Measurements from ENCODE around the gene MAB21L4.

The MAB21L4 gene

DNA sequence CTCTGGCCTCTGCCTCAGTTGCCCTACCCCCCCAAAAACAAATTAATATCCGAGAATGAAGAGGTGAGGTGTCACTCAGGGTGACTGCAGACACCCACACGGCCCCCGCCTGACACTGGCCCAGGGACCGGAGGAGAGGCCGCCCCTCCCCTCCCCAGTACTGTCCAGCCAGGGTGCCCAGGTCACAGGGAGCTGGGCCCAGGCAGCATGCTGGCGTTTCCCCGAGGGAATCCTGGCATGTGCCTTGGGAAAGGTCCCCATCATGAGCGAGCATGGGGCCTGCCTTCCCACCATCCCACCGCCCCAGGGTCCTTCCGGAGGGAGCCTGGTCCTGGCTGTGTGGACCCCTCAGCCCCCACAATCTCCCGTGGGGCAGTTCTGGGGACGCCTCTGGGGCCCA, 3.0 kb downstream of the MAB21L4 start:
- no peak for DNase-seq

DNA sequence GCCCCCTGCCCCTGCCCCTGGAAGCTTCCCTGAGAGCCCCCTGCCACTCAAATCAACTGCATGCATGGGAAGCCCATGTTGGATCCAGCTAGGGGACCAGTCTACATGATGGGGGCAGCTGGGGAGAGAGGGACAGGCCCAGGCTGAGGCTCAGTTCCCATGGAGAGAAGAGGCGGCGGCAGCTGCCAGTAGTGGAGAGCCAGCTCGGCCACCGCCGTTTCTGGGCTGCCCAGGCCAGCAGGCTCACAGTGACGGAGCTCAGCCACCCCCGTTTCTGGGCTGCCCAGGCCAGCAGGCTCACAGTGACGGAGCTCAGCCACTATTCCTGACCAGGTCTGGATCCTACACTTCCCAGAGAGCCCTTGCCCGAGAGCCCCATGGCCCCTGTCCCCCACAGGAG, 3.6 kb downstream of the MAB21L4 start:
- no peak for DNase-seq

DNA sequence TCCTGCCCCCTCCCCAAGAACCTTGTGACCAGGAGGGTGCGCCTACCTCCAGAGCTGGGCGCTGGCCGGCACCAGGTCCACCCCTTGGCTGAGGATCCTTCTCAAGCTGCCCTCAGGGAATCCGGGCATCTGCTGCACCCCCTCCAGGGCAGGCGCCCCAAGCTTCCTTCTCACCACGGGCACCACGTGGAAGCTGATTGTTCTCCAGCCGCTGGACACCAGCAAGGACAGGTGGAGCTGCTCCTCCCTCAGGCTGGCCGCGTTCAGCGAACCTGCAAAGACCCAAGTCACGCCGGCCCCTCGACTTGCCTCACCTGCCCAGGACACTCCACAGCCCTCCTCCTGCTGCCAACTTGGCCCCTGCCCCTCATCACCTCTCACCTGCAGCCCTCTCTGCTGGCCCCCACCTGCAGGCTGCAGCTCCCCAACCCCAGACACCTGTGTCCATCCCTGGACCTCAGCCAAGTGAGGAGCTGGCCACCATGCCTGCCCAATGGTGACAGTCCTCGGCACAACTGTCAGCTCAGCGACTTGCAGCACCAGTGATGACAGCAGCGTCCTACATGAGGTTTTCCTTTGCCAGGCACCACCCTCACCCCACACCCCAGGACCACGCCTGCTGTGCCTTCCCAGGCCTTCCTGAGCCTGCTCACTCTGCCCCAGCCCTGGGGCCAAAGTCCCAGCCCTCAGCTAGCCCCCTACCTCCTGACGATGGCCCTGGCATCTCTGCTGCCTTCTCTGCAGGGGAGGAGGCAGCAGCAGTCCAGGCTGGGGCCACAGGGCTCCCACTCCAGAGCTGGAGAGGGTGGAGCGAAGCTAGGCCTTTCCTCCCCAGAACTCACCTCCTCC, 4.2 kb downstream of the MAB21L4 start:
- DNase-seq, result no peak

DNA sequence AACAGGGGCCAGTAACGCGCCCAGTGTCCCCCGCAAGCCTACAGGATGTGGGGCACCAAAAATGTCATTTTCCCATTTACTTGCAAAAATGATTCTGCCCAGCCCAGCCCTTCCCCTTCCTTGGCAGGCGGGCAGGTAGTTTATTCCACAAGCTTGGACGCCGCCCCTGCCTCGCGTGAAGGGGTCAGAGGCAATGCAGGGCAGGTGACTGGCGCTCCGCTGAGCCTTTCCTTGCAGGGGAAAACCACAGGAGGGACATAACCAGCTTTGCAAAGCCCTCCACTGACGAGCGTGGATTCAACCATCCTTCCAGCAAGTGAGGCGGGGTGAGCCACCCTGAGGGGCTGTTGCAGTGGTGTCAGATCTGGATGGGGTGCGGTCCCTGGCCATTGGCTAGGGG, 5.3 kb downstream of the MAB21L4 start:
- no peak for DNase-seq

DNA sequence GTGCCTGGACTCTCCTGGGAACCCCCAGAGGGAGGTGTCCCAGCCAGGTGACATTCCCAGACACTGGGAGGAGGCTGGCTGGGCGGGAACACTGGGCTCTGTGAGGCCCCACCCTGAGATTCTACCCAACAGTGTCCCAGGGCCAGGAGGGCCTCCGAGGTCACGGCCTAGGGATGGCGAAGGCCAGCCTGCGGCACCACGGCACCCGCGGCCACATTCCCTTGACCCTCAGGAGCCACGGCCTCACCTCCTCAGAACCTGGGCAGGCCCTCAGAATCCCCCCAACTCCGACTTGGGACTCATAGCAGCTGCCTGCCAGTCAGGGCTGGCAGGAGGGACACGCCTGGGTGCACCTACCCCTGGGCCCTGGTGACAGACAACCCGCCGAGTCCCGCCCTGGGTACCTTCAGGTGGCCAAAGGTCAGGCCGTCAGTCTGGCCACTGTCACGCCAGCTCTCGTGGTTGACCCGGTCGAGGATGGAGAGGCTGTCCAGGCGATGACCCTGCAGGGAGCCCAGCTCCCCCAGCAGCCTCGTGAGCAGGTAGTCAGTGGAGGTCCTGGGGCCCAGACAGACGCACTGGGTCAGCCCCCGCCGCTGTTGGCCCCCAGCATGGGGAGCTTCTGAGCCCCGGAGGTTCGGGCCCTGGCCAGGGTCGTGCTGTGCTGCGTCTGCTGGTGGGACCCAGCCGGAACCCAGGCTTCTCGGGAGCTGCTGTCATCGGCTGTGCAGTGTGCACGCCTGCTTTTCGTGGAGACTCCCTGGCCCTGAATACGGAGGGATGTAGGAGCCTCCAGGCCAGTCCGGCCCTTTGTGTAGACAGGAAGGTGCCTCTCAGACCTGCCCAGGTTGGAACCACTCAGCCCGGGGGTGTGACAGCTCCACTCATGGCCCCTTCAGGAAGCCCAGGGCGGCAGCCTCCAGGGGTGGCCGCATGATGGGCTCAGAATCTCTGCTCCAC, 6.1 kb downstream of the MAB21L4 start:
- no peak for DNase-seq

DNA sequence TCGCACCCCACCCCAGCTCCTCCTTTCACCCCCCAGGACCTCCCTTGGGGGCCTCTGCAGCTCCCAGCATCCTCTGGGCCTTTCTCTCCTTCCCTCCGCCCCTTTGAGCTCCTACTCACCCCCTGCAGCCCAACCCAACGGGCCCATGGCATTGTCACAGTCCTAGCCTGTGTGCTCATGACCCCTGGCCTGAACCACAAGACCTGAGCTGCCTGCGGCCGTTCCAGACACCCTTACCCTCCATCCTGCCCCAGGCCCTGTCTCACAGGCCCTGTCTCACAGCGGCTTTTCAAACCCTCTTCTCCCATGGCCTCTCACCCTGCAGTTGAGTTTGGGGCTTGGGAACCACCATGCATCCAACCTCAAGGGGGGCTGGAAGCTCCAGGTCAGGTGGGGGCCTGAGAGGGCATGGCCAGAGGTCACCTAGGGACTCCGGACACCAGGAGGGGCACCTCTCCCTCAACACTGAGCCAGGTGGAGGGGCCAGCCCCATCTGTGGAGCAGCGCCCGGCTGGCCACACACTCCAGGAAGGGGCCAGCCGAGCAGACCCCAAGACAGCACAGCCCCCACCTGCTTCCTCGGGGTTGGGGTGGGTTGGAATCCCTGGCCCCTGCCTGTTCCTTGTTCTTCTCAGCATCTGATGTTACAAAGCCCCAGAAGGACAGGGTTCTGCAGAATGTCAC, 6.9 kb downstream of the MAB21L4 start:
- no peak for DNase-seq

DNA sequence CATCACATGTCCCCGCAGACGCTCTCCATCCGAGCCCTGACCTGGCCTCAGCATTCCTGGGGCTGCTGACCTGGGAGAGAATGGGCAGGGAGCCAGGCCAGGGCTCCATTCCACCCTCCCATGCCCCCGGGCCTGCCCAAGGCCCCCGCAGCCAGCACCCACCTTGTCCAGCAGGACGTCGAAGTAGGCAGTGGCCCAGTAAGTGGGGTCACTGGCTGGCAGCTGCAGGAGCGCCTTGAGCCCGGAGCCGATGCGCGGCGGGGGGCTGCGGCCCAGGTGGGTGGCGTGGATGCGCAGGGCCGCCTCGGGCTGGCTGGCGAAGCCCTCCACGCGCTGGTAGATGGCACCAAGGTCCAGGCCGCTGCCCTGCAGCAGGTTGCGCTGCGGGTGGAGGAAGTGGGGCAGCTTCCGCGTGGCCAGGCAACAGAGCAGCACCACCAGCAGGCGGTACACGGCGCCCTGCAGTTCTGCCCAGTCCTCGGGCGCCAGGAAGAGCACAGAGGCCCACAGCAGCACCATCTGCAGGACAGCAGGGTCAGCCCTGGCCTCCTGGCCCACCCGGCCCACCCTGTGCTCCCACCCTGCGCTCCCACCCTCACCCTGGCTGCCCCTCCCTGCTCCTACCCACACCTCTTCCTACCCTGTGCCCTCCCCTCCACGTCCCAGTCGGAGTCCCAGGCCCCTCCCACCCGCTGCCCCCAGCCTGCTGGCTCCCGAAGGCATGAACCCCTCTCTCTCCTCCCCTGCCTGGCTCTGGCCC, 7.6 kb downstream of the MAB21L4 start:
- DNase-seq, result no peak

DNA sequence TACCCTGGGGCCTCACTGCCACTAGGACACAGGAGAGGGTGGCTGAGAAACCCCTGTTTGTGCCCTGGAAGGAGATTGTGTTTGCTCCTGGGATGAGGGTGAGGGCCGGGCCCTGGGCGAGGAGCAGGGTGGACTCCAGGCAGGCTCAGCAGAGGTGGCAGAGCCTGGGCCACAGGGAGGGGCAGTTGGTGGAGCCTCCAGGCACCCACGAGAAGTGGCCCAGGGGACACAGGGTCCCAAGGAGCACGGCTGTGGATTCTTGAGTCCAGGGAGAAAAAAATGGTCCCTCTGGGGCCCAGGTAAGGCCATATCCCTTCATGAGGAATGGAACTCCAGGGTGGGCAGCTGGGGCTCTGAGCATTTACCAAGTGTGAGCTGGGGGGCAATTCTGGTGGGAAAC, 8.3 kb downstream of the MAB21L4 start:
- DNase-seq, result no peak

DNA sequence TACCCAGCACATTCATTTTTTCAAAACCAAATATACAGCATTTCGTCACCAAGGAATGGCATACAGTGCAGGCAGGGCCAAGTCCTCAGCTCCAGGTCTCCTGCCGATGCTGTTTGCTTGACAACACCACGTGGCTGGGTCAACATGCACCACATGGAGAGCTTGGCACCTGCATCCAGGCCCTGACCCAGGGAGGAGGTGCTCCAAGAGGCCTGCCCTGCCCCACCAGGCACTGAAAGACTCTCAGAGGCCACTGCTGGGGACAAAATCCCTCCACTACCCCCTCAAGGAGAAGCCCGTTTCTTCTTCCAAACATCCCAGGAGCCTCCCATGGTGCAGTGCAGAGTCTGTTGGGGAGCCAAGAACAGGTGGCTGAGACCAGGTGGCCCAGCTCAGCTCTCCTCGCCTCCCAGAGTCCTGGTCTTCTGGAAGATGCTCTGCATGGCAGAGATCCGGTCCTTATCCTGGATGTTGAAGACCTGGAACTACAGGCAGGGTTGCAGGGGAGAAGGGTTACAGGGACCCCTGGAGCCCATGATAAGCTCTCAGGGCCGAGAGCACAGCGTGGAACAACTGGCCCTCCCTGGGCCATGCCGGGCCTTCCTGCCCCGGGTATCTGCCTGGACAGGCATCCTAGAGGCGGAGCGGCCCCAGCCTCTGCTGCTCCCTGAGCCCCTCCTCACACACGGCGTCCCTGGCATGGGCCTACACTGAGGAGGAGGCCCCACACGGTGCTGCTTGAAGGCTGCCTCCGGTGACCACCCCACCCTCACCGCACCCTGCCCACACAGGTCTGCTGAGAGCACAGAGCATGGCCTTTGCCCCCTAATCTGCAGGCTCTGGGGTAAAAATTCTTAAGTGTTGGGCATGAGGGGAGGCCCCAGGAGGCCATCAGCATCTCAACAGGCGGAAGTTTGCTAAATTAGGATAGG, 9.0 kb downstream of the MAB21L4 start:
- DNase-seq, result no peak

DNA sequence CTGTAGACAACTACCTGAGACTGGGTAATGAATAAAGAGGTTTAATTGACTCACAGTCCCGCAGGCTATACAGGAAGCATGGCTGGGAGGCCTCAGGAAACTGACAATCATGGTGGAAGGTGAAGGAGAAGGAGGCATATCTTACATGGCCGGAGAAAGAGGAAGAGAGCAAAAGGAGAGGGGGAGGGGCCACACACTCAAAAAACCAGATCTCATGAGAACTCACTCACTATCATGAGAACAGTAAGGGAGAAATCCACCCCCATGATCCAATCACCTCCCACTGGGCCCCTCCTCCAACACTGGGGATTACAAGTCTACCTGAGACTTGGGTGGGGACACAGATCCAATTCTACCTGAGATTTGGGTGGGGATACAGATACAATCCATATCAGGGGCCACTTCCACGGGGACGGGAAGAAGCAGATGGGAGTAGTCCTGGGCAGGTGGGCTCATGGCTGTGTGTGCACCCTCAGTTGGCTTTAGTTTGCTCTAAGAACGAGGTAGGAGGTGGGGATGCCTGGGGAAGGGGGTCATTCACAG, 9.9 kb downstream of the MAB21L4 start:
- DNase-seq, result no peak

DNA sequence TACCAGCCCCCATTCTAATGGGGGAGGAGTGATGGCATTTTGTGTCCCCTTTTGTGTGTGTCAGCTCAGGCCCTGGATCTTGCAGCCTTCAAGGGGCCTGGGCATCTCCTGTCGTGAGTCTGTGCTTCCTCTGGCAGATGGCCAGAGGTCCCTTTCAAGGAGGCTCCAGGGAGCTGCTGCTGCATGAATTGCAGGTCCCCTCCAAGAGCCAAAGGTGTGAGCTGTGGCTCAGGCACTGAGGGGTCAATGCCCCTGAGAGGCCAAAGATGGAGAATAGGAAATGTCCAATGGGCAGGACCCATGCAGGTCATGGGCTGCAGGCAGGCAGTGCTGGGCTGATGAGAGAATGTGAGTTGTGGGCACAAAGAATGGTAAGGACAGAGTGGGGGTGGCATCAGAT, 10.4 kb downstream of the MAB21L4 start:
- DNase-seq, result no peak

DNA sequence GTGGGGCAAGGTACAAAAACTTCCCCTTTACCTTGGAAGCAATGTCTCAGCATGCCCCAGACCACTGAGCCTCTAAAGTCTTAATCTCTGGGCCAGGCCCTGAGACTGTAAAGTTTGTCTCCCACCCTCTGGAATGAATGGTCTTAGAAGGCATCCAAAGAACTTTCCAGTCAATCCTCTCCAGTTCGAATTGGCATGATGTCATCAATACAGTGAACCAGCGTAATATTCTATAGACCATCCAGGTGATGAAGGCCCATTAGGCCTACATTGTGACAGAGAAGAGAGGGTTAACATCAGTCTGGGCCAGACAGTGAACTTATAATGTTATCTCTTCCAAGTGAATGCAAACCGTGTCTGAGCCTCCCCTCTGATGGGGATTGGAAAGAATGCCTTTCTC, 11.2 kb downstream of the MAB21L4 start:
- no peak for DNase-seq

DNA sequence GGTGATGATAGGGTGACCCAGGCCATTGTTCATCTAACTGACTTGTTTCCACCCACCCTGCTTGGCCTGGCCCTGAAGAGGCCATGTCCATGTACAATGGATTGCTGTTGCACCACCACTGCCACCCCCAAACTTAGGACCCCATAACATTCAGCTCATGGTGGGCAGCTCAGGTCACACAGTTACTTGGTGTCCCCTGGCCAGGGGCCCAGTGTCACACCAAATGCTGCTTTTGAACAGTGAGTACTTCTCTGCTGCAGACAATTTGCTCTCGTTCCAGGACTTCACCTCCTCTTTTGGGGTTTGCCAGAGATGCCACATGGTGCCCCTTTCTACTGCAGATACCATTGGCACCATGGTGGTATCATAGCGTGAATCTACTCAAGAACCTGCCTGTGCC, 11.7 kb downstream of the MAB21L4 start:
- no peak for DNase-seq

DNA sequence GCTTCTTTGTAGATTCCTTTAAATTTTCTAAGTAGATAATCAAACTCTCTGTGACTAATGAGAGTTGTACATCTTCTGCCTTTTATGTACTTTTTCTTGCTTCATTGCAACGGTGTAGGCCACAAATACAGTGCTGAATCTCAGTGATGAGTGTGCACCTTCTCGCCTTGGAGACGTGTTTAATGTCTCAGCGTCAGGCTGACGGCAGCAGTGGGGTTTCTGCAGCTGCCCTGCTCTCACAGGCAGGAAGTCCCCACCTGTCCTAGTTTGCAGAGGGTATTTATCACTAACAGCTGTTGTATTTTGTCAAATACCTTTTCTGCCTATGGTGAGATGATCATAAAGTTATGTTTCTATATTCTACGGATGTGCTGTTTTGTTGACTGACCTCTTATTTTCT, 14.0 kb downstream of the MAB21L4 start:
- no peak for DNase-seq

DNA sequence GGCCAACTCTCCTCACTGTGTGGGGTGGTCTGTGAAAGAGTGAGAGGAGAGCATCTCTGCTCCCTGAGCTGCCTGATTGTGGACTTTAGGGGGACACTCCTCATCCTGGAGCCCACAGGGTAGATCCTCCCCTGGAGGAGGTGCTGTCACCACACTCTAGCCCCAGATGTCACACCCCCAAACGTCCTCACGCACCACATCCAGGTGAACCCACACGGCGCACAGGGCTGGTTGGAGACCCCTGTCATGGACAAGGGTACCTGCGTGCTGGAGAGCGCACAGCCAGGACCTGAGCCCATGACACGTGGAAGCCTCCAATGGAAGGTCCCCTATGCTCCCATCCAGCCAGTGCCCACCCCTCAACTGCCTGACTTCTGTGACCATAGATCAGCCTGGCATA, 16.9 kb downstream of the MAB21L4 start:
- no peak for DNase-seq

DNA sequence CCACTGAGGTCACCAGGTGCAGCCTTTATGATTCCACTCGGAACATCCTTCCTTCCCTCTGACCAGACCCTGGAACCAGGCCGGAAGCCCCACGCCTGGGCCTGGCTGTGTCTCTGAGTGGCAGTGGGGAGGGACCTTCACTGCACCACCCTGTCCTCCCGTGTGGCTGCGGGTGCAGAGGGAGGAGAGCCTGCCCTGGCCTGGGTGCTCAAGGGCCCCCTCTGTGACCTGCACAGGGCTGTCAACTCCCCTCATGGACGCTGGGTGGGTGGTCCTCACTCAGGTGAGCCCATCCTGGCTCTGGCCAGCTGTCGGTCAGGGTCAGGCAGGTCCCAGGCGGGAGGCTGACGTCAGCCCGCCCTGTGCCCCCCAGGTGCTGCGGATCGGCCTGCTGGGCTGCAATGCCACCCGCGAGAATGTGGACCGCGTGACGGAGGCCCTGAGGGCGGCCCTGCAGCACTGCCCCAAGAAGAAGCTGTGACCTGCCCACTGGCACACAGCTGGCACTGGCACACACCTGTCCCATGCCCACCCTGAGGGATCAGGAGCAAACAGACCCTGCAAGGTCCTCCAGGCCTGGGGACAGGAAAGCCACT, 17.5 kb downstream of the MAB21L4 start:
- DNase-seq, result no peak

DNA sequence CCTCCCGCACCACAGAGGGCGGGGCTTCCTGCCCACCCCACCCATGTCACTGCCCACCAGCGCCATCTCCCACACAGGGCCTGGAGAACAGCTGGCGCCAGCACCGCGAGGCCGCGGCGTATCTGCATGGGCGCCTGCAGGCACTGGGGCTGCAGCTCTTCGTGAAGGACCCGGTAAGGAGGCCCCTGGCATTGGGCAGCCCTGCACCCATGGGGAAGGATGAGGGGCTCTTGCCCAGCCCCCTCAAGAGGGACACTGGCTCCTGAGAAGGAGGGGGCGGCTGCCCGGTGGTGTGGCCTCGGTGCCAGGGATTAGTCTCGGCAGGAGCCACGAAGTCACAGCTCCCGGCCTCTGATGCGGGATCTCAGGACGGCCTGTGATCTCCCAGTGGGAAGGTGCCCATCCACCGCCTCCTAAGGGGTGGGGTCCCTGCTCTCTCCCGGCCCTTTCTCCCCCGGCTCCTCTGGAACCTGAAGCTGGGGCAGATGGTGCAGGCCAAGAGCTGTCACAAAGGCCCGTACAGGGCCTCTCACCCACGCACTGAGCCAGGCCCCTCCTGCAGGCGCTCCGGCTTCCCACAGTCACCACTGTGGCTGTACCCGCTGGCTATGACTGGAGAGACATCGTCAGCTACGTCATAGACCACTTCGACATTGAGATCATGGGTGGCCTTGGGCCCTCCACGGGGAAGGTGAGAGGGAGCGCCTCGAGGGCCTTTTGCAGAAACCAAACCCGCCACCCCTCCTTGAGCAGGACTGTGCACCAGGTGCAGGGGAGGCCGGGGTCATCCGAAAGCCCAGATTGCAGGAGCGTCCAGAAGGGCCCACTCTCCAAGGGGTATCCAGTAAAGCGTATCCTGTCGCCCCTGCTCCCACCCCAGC, 18.3 kb downstream of the MAB21L4 start:
- no peak for DNase-seq

DNA sequence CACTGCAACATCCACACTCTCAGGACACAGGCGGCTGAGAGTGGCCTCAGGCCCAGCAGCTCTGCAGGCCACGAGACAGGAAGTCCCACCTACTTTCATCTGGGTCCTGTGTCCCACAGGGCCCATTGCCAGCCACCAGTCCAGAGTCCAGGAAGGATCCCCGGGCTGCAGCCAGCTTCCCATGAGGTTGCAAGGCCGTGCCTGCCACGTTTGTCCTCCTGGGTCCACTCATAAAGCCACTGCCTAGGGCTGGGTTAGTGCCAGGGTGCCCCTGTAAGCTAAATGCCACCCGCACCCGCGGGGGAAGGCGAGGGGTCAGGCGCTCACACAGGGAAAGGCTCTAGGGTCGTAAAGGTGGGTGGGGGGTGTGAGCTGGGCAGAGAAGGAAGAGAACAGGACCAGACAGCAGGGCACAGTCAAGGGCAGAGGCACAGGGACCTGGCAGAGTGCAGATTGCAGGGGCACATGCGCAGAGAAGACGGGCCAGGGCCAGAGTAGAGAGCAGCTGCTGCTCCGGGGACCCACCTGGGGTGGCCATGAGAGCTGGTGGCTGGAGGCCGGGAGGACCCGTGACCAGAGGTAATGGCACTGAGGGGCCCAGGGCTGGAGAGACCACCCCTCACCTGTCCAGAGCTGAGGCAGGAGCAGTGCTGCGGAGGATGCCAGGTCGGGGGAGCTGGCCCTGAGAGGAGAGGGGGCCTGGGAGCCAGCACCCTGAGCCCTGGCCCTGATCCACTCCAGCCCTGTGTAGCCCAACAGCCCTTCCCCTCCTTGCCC, 19.3 kb downstream of the MAB21L4 start:
- no peak for DNase-seq

DNA sequence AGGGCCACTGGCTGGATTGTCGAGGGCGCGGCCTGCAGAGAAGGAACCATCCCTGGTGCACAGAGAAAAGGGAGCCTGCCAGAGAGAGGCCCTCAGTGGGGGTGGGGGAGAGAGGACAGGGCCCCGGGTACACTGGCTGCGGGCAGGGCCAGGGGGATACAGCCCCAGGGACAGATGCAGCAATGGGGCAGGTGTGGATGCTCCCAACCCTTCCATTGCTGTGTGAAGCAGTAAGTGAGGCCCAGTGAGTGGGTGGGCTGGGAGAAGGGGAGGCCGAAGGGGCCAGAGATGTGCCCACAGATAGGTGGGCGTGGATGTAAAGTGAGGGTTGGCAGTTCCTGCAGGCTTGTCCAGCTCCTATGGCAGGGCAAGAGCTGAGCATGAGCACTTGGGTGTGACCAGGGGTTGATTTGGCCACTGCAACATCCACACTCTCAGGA, 19.9 kb downstream of the MAB21L4 start:
- DNase-seq, result no peak

Data from activated CD4-positive, alpha-beta T cell treated with anti-CD3 and anti-CD28 coated beads for 48 hours (primary cell).